Measurements from ENCODE around the gene JUP.

Gene JUP

GRCh38 chr17:41717408-41718286, 68.9 kb downstream of the JUP start:
- no peak for DNase-seq

GRCh38 chr17:41711669-41712400, 74.7 kb downstream of the JUP start, which contains the start of gene GAST:
Gene GAST (plus strand): TSS chr17:41712331. CDS start chr17:41715437, 3,106 bp downstream.
- no peak for DNase-seq

DNA sequence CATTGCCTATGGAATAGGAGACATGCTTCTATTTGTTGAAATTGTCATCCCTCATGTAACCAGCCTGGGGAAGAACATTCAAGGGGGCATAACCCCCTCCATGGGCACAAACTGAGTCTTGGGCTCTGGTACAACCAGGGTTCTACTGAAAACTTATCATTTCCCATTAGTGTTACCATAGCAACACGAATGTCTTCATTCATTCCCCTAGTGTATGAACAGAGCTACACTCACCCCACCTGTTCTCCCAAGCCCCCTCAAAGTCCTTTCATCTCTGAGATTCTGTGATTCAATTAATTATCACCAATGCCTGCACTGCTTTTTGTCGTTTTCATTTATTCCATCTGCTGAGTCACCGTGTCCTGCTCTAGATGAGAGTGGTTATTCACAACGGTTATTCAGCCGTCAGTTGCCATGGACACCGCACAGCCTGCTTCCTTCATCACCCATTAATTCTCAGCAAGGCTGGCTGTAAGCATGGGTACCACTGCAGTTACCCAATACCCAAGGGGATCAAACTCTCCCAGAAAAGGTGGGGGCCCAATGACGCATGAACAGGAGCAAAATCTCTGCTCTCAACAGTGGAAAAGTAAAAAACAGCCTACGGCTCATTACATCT, 75.9 kb downstream of the JUP start:
- DNase-seq: no peak

DNA sequence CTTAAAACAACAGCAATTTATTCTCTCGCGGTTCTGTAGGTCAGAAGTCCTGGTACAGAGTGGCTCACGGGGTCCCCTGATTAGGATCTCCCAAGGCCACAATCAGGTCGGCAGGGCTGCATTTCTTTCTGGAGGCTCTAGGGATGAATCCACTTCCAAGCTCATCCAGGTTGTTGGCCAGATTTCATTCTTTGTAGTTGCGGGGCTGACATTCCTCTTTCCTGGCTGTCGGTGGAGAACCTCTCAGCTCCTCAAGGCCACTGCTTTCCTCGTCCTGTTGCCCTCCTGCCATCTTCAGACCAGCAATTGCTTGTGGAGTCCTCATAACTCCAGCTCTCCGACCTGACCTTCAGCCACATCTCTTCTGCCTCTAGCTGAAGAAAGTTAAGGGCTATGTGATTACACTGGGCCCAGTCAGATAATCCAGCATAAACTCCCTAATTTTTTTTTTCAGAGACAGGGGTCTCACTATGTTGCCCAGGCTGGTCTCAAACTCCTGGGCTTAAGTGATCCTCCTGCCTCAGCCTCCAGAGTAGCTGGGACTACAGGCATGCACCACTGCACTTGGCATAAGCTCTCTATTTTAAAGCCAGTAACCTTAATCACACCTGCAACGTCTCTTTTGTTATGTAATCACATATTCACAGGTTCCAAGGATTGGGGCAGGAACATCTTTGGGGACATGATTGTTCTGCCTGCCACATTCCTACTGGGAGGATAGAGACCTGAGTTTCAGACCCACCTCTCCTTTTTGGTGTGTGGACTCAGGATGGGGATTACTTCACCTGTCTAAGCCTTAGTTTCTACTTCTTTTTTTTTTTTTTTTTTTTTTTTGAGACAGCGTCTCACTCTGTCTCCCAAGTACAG, 78.5 kb downstream of the JUP start:
- DNase-seq: no peak

DNA sequence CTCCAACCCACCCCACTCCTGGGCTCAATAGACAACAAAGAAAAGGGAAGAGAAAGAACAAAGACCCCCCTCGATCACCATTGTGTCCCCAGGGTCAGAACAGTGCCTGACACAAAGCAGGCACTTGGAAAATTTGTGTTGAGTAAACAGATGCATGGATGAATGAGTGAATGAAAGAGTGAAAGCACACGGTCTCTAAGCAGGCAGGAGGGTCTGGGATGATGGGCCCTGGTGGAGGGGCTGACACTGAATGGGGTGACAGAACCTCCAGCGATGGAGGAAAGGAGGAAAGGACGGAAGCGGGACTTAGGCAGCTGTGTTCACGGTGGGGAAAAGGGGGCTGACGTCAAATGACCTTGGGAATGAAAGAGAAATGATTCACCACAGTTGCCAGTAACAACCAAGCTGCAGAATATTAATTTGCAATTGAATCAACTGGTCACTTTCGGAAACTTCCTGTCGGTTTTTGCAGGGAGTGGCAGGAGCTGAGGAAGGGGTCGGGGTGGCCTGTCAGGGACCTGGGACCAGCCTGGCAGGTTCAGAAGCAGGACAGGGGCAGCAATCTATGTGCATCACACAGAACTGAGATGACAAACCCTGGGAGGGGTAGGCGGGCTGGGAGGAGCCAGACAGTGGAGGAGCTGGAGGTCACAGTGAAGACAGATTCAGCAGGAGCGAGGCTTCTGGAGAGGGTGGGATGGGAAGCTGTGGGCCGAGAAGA, 81.1 kb downstream of the JUP start:
- DNase-seq: no peak
